Neural progenitor cell (in vitro differentiated cells): Measurements from ENCODE around the gene SPATA25. TPM values are rescaled to one million over a fixed set of nuclear protein-coding genes. Genes with fewer than 3 reads are reported as not detected.

Source experiments
- DNase-seq: peaks from one replicate; pipeline ENCODE4 v3.0.0-alpha.2; 2016; ENCODE audit warnings: low spot score
- H2AFZ ChIP-seq: fragments of 200-600 bp; sonication (generic); replicated peaks from 2 replicates; pipeline ENCODE4 v1.6.1; 2016; ENCODE audit warnings: antibody characterized with exemption
- H3F3A ChIP-seq: fragments of 200-600 bp; sonication (generic); 2 replicates; pipeline ENCODE4 v1.6.1; 2016; ENCODE audit warnings: antibody characterized with exemption, low read depth
- H3K27ac ChIP-seq: fragments of 200-600 bp; sonication (generic); 2 replicates; pipeline ENCODE4 v1.5.1; 2016; ENCODE audit warnings: mild to moderate bottlenecking
- H3K27me3 ChIP-seq: fragments of 200-600 bp; sonication (generic); 2 replicates; pipeline ENCODE4 v1.6.1; 2016; ENCODE audit warnings: mild to moderate bottlenecking, moderate library complexity
- H3K36me3 ChIP-seq: fragments of 200-600 bp; sonication (generic); 2 replicates; pipeline ENCODE4 v1.5.1; 2016
- H3K4me1 ChIP-seq: fragments of 200-600 bp; sonication (generic); 2 replicates; pipeline ENCODE4 v1.6.1; 2016; ENCODE audit warnings: mixed run types
- H3K4me2 ChIP-seq: fragments of 200-600 bp; sonication (generic); 2 replicates; pipeline ENCODE4 v1.6.1; 2016
- H3K4me3 ChIP-seq: fragments of 200-600 bp; sonication (generic); 2 replicates; pipeline ENCODE4 v1.5.1; 2016
- H3K79me2 ChIP-seq: fragments of 200-600 bp; sonication (generic); 2 replicates; pipeline ENCODE4 v1.6.1; 2016; ENCODE audit warnings: low read depth
- H3K9ac ChIP-seq: fragments of 200-600 bp; sonication (generic); 2 replicates; pipeline ENCODE4 v1.6.1; 2016
- H3K9me3 ChIP-seq: fragments of 200-600 bp; sonication (generic); 2 replicates; pipeline ENCODE4 v1.5.1; 2016; ENCODE audit warnings: low read depth
- H4K20me1 ChIP-seq: fragments of 200-600 bp; sonication (generic); 2 replicates; pipeline ENCODE4 v1.6.1; 2016; ENCODE audit warnings: low read depth
- H3K27ac Mint-ChIP-seq: 3 replicates; pipeline ENCODE4 v1.8.0; 2021; ENCODE audit warnings: mixed read lengths
- H3K27me3 Mint-ChIP-seq: 2 replicates; pipeline ENCODE4 v1.8.0; 2022; ENCODE audit warnings: low read depth, mild to moderate bottlenecking, inconsistent platforms, moderate library complexity, mixed read lengths; ENCODE audit not compliant: insufficient read depth
- H3K36me3 Mint-ChIP-seq: 3 replicates; pipeline ENCODE4 v1.8.0; 2021; ENCODE audit warnings: mixed read lengths
- H3K4me1 Mint-ChIP-seq: 3 replicates; pipeline ENCODE4 v1.8.0; 2021; ENCODE audit warnings: mixed read lengths
- H3K4me3 Mint-ChIP-seq: 3 replicates; pipeline ENCODE4 v1.8.0; 2021; ENCODE audit warnings: mild to moderate bottlenecking, moderate library complexity, mixed read lengths
- H3K9me3 Mint-ChIP-seq: 3 replicates; pipeline ENCODE4 v1.8.0; 2020; ENCODE audit warnings: mixed read lengths
- EZH2 ChIP-seq: fragments of 200-600 bp; sonication (generic); IDR thresholded peaks from 2 replicates; pipeline ENCODE4 v1.6.1; 2017; ENCODE audit warnings: antibody characterized with exemption, mild to moderate bottlenecking, moderate library complexity
- EZH2phosphoT487 ChIP-seq: fragments of 200-600 bp; sonication (generic); IDR thresholded peaks from 2 replicates; pipeline ENCODE4 v1.6.1; 2017; ENCODE audit warnings: antibody characterized with exemption
- total RNA-seq: library from RNA; depleted of rRNA; stranded (reverse); fragments of >200 nt; gene quantifications from 2 replicates; pipeline ENCODE4 v1.2.3, GENCODE V29; 2015; ENCODE audit warnings: low replicate concordance
- TF ChIP-seq, protein P1 (sequence below): fragments of 200-600 bp; sonication (generic); IDR thresholded peaks from 2 replicates; pipeline ENCODE4 v1.5.1; 2017; ENCODE audit warnings: antibody characterized with exemption, mild to moderate bottlenecking

Gene SPATA25
- total RNA-seq, 1 donor from 2014 or later = 0.54 TPM

DNA sequence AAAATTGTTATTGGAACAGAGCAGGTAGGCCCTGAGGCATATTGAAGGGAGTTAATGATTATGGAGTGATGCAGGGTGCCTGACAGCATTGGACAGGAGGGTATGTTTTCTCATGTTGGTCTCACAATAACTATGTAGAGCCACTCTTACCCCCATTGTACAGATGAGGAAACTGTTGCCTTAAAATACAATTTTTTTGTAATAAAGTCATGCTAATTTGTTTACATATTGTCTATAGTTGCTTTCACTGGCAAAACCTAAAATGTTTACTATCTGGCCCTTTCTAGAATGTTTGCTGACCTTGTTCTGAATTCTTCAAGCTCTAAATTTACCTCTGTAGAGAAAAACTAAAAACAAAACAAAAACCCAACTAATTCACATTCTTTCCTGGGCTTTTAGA is 35.9 kb downstream of the SPATA25 start:
- H3F3A ChIP-seq = no peaks in the 10 kb centered on the region
- no peak for TF ChIP-seq EZH2
- no peak for TF ChIP-seq EZH2phosphoT487
- TF ChIP-seq, protein P1, sequence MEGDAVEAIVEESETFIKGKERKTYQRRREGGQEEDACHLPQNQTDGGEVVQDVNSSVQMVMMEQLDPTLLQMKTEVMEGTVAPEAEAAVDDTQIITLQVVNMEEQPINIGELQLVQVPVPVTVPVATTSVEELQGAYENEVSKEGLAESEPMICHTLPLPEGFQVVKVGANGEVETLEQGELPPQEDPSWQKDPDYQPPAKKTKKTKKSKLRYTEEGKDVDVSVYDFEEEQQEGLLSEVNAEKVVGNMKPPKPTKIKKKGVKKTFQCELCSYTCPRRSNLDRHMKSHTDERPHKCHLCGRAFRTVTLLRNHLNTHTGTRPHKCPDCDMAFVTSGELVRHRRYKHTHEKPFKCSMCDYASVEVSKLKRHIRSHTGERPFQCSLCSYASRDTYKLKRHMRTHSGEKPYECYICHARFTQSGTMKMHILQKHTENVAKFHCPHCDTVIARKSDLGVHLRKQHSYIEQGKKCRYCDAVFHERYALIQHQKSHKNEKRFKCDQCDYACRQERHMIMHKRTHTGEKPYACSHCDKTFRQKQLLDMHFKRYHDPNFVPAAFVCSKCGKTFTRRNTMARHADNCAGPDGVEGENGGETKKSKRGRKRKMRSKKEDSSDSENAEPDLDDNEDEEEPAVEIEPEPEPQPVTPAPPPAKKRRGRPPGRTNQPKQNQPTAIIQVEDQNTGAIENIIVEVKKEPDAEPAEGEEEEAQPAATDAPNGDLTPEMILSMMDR = no peak
- no peak for DNase-seq
- no peak overlapping the region for H3K9ac ChIP-seq
- no peak overlapping the region for H3K4me3 ChIP-seq
- H3K9me3 ChIP-seq = no peaks in the 10 kb centered on the region
- Mint-ChIP-seq H3K27me3 (no peaks in the 10 kb centered on the region), H3K27ac (no peak overlapping the region), H3K4me3 (no peak overlapping the region), H3K36me3 (no peaks in the 10 kb centered on the region), H3K9me3 (no peaks in the 10 kb centered on the region), H3K4me1 (peaks cover 9% of the 10 kb centered on the region)
- no peaks in the 10 kb centered on the region for H3K36me3 ChIP-seq
- H3K27me3 ChIP-seq = no peaks in the 10 kb centered on the region
- no peak overlapping the region for H3K4me2 ChIP-seq
- peaks cover 8% of the 10 kb centered on the region for H3K79me2 ChIP-seq
- H4K20me1 ChIP-seq = no peaks in the 10 kb centered on the region
- no peaks in the 10 kb centered on the region for H3K4me1 ChIP-seq
- H2AFZ ChIP-seq = no peak overlapping the region
- no peak overlapping the region for H3K27ac ChIP-seq

DNA sequence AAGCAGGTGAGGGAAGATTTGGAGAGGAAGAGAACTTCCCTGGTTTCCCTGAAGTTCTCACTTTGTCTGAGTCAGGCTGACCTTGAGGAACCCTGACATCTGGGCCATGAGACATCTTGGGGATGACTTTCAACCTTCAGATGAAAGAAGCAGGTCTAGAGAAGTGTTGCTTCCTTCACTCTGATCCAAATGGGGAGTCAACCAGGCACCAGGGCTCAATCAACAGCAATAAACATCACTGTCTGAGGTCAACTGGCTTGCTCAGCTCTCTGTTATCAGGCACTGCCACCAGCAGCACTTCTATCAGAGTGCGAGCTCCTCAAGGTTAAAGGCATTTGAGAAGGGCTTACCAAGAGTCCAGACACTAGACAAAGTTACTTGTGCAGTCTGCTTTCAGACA is 36.5 kb downstream of the SPATA25 start:
- Mint-ChIP-seq H3K4me1 (peaks cover 5% of the 10 kb centered on the region), H3K27ac (no peak overlapping the region), H3K4me3 (no peak overlapping the region), H3K9me3 (no peaks in the 10 kb centered on the region), H3K27me3 (no peaks in the 10 kb centered on the region), H3K36me3 (no peaks in the 10 kb centered on the region)
- no peak overlapping the region for H3K4me3 ChIP-seq
- TF ChIP-seq, protein P1 = no peak
- TF ChIP-seq EZH2 (no peak), EZH2phosphoT487 (no peak)
- no peak overlapping the region for H3K27ac ChIP-seq
- H3K4me2 ChIP-seq = no peak overlapping the region
- H2AFZ ChIP-seq = no peak overlapping the region
- H3K9me3 ChIP-seq = no peaks in the 10 kb centered on the region
- DNase-seq = no peak
- H3K27me3 ChIP-seq = no peaks in the 10 kb centered on the region
- no peaks in the 10 kb centered on the region for H3K4me1 ChIP-seq
- no peak overlapping the region for H3K9ac ChIP-seq
- H3K36me3 ChIP-seq = no peaks in the 10 kb centered on the region
- H3K79me2 ChIP-seq = peaks cover 3% of the 10 kb centered on the region
- no peaks in the 10 kb centered on the region for H4K20me1 ChIP-seq
- H3F3A ChIP-seq = no peaks in the 10 kb centered on the region

DNA sequence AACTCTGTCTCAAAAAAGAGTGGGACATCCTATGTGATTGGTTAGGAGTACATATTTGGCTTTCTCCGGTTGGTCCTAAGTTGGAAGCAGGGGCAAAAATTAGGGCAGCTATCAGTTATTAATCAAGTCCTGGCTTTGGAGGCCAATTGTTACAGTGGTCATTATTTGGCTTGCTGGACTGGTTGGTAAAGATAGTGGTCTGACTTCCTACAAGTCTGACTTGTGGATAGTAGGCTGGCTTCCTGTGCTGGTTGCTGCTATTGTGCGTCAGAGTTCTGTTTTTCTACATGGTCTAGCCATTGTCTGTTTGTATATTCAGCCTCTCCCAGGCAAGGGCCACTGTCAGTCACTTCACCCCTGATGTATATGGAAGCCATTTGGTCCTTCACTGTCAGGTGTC is 37.2 kb downstream of the SPATA25 start:
- H2AFZ ChIP-seq = no peak overlapping the region
- Mint-ChIP-seq H3K4me1 (peaks cover 2% of the 10 kb centered on the region), H3K36me3 (no peaks in the 10 kb centered on the region), H3K27me3 (no peaks in the 10 kb centered on the region), H3K4me3 (no peak overlapping the region), H3K27ac (no peak overlapping the region), H3K9me3 (no peaks in the 10 kb centered on the region)
- H3K9me3 ChIP-seq = no peaks in the 10 kb centered on the region
- H3K9ac ChIP-seq = no peak overlapping the region
- no peak overlapping the region for H3K4me2 ChIP-seq
- H3K27ac ChIP-seq = no peak overlapping the region
- no peak overlapping the region for H3K4me3 ChIP-seq
- H3F3A ChIP-seq = no peaks in the 10 kb centered on the region
- no peaks in the 10 kb centered on the region for H3K79me2 ChIP-seq
- no peak for DNase-seq
- H4K20me1 ChIP-seq = no peaks in the 10 kb centered on the region
- no peaks in the 10 kb centered on the region for H3K27me3 ChIP-seq
- TF ChIP-seq, protein P1 = no peak
- TF ChIP-seq EZH2phosphoT487 (no peak), EZH2 (no peak)
- H3K36me3 ChIP-seq = no peaks in the 10 kb centered on the region
- H3K4me1 ChIP-seq = no peaks in the 10 kb centered on the region
